Naive thymus-derived CD4-positive, alpha-beta T cell (primary cell): ENCODE results near the gene ANKS1B. TPM values are rescaled to one million over a fixed set of nuclear protein-coding genes. Genes with fewer than 3 reads are reported as not detected.
"Not testable (repeated sequence)": the region's sequence is repeated elsewhere in the genome, so short reads cannot be mapped to it uniquely, and the experiment has no call there.

Source experiments
- ATAC-seq: fragments of 150-1000 bp; cut with Tn5 transposase; 2 replicates; pipeline ENCODE4 v1.10.0; 2021; ENCODE audit warnings: mild to moderate bottlenecking, moderate library complexity
- CTCF ChIA-PET: fragments of 350-600 bp; sonication (Branson Sonifier 250); formaldehyde crosslinking; loops from one replicate; lab custom pipeline; 2021; ENCODE audit warnings: antibody characterized with exemption; lab: Charles Lee
- POLR2A ChIA-PET: fragments of 350-600 bp; sonication (Branson Sonifier 250); formaldehyde crosslinking; loops from one replicate; lab custom pipeline; 2021; ENCODE audit warnings: antibody characterized with exemption, inconsistent platforms; lab: Charles Lee
- DNase-seq, 9 donors: peaks; one replicate each; pipeline versions ENCODE4 v3.0.0 to v3.0.0-alpha.2; 2020 to 2022; ENCODE audit warnings: mixed read lengths in 1 of 9
- H3K27ac ChIP-seq: one replicate; pipeline ENCODE4 v1.7.0; 2013; ENCODE audit warnings: mild to moderate bottlenecking, low read depth, low read length, moderate library complexity
- H3K27me3 ChIP-seq, 2 donors: one replicate each; pipeline ENCODE4 v1.7.0; 2013; ENCODE audit warnings: low read length in 2 of 2, mild to moderate bottlenecking in 2 of 2, moderate library complexity in 2 of 2; ENCODE audit not compliant: control insufficient read depth in 2 of 2, insufficient read depth in 2 of 2
- H3K36me3 ChIP-seq, 3 experiments: 1 replicate in 2 of 3; 2 replicates in 1 of 3; pipeline ENCODE4 v1.7.0; 2013; ENCODE audit warnings: low read length in 3 of 3, mild to moderate bottlenecking in 3 of 3, moderate library complexity in 1 of 3; ENCODE audit not compliant: insufficient read depth in 3 of 3, control insufficient read depth in 2 of 3
- H3K4me1 ChIP-seq, 2 donors: one replicate each; pipeline ENCODE4 v1.7.0; 2013; ENCODE audit warnings: low read length in 2 of 2, mild to moderate bottlenecking in 2 of 2, moderate library complexity in 1 of 2; ENCODE audit not compliant: control insufficient read depth in 2 of 2, insufficient read depth in 2 of 2
- H3K4me3 ChIP-seq: 2 replicates; pipeline ENCODE4 v1.7.0; 2013; ENCODE audit warnings: mild to moderate bottlenecking, low read length
- H3K9me3 ChIP-seq, 3 experiments: 1 replicate in 2 of 3; 2 replicates in 1 of 3; pipeline ENCODE4 v1.7.0; 2013; ENCODE audit warnings: low read length in 3 of 3; ENCODE audit not compliant: control insufficient read depth in 2 of 3
- H3K27ac Mint-ChIP-seq, 9 donors: one replicate each; pipeline ENCODE4 v1.8.0; 2020 to 2022; ENCODE audit warnings: mixed read lengths in 9 of 9, mild to moderate bottlenecking in 8 of 9, moderate library complexity in 5 of 9, inconsistent platforms in 2 of 9
- H3K27me3 Mint-ChIP-seq, 5 donors: one replicate each; pipeline ENCODE4 v1.8.0; 2021 to 2022; ENCODE audit warnings: mixed read lengths in 5 of 5, mild to moderate bottlenecking in 1 of 5
- H3K36me3 Mint-ChIP-seq, 5 donors: one replicate each; pipeline ENCODE4 v1.8.0; 2020 to 2022; ENCODE audit warnings: mixed read lengths in 5 of 5, mild to moderate bottlenecking in 3 of 5, inconsistent platforms in 1 of 5
- H3K4me1 Mint-ChIP-seq, 7 donors: one replicate each; pipeline ENCODE4 v1.8.0; 2020 to 2022; ENCODE audit warnings: mixed read lengths in 7 of 7, mild to moderate bottlenecking in 3 of 7, inconsistent platforms in 1 of 7
- H3K4me3 Mint-ChIP-seq, 10 donors: one replicate each; pipeline ENCODE4 v1.8.0; 2020 to 2022; ENCODE audit warnings: mild to moderate bottlenecking in 10 of 10, mixed read lengths in 10 of 10, moderate library complexity in 6 of 10, inconsistent platforms in 2 of 10
- H3K9me3 Mint-ChIP-seq, 11 donors: one replicate each; pipeline ENCODE4 v1.8.0; 2020 to 2022; ENCODE audit warnings: mixed read lengths in 11 of 11, mild to moderate bottlenecking in 4 of 11, inconsistent platforms in 1 of 11, moderate library complexity in 1 of 11
- intact Hi-C, 2 donors: fragments of 100-400 bp; cut with micrococcal nuclease; formaldehyde crosslinking; loops; one replicate each; pipeline ENCODE4 v1.15.1; 2023
- polyA plus RNA-seq, 2 donors: library from polyadenylated mRNA; unstranded; fragments of 300-500 nt; fragmentation: Illumina TruSeq; gene quantifications; one replicate each; pipeline ENCODE4 v1.2.3, GENCODE V29; 2021
- total RNA-seq, 6 experiments: library from RNA in 5 of 6; stranded (reverse) in 5 of 6; gene quantifications; 1 replicate in 5 of 6; 2 replicates in 1 of 6; pipeline ENCODE4 v1.2.3 and lab custom pipeline; 2021 to 2026

ANKS1B gene
- total and polyA plus RNA-seq, 7 experiments from 2014 or later, result 0.97 TPM; not detected in 6

DNA sequence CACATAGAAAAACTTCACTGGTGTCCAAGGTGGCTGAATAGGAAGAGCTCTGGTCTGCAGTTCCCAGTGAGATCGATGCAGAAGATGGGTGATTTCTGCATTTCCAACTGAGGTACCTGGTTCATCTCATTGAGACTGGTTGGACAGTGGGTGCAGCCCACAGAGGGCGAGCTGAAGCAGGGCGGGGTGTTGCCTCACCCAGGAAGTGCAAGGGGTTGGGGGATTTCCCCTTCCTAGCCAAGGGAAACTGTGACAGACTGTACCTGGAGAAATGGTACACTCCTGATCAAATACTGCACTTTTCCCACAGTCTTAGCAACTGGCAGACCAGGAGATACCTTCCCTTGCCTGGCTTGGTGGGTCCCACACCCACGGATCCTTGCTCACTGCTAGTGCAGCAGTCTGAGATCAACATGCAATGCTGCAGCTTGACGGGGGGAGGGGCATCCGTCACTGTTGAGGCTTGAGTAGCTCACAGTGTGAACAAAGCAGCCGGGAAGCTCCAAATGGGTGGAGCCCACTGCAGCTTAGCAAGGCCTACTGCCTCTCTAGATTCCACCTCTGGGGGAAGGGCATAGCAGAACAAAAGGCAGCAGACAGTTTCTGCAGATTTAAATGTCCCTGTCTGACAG lies 746.7 kb downstream of the ANKS1B start:
- H3K27ac Mint-ChIP-seq, H3K36me3 Mint-ChIP-seq, DNase-seq, H3K4me1 Mint-ChIP-seq, intact Hi-C loops, H3K27ac ChIP-seq, ATAC-seq, CTCF ChIA-PET, H3K9me3 ChIP-seq, POLR2A ChIA-PET, H3K36me3 ChIP-seq, H3K4me3 Mint-ChIP-seq, H3K27me3 Mint-ChIP-seq, H3K4me3 ChIP-seq, H3K27me3 ChIP-seq, H3K4me1 ChIP-seq: not testable (repeated sequence)
- H3K9me3 Mint-ChIP-seq, result peaks cover 3 to 35% (median 13%) of the 10 kb centered on the region in 11 donors

DNA sequence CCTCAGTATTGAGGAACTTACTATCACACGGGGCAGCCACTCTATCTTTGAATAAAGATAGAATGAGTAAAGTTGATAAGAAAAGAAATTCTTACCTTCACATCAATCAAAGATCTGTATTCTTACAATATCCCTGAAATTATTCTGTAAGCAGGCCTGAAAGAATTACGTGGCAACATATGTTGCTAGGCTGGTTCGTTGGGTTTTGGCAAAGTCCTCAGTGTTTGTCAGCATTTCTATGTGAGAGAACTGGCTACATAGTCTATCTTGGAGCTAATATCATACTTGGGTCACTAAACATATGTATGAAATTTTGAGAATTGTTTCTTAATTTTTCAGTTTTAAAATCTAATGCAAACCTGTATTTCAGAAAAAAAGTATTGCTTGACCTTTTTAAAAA lies 749.4 kb downstream of the ANKS1B start:
- no peaks in the 10 kb centered on the region for H3K4me1 ChIP-seq
- no peak overlapping the region for H3K27ac ChIP-seq
- no peak overlapping the region for H3K4me3 Mint-ChIP-seq
- peaks cover 0 to 12% (median 7%) of the 10 kb centered on the region in 11 donors for H3K9me3 Mint-ChIP-seq
- H3K4me3 ChIP-seq, result no peak overlapping the region
- CTCF ChIA-PET, result no interaction called here
- no peaks in the 10 kb centered on the region for H3K27me3 ChIP-seq
- H3K36me3 ChIP-seq, result no peaks in the 10 kb centered on the region
- ATAC-seq (no peak), DNase-seq (no peak)
- H3K4me1 Mint-ChIP-seq, result no peaks in the 10 kb centered on the region
- POLR2A ChIA-PET, result no interaction called here
- H3K27me3 Mint-ChIP-seq, result no peaks in the 10 kb centered on the region
- no peak overlapping the region for H3K27ac Mint-ChIP-seq
- no peaks in the 10 kb centered on the region for H3K9me3 ChIP-seq
- intact Hi-C loops, result no loop called here
- no peaks in the 10 kb centered on the region for H3K36me3 Mint-ChIP-seq

DNA sequence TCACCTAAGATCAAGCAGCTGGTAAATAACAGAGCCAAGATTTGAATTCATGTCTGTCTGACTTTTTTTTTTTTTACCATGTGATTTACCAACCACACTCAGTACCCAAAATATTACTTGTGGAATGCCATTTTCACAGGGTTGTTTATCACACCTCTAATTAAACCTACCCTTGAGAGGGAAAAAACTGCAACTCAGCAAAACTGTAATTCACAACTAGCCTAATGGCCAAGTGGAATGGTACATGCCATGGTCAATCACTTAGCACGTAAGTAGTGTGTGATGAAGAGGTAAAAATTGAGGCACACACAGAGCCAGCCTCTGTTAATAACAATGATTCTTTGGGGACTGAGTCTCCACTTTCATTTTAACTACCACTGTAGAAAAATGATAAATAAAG lies 750.0 kb downstream of the ANKS1B start:
- ATAC-seq (no peak), DNase-seq (no peak)
- no peak overlapping the region for H3K27ac ChIP-seq
- ChIA-PET CTCF (no interaction called here), POLR2A (no interaction called here)
- H3K4me1 ChIP-seq, result no peaks in the 10 kb centered on the region
- Mint-ChIP-seq H3K36me3 (no peaks in the 10 kb centered on the region), H3K27me3 (no peaks in the 10 kb centered on the region), H3K27ac (no peak overlapping the region), H3K4me3 (no peak overlapping the region), H3K9me3 (peaks cover 0 to 9% (median 4%) of the 10 kb centered on the region in 11 donors), H3K4me1 (no peaks in the 10 kb centered on the region)
- intact Hi-C loops, result no loop called here
- H3K4me3 ChIP-seq, result no peak overlapping the region
- no peaks in the 10 kb centered on the region for H3K36me3 ChIP-seq
- H3K9me3 ChIP-seq, result no peaks in the 10 kb centered on the region
- no peaks in the 10 kb centered on the region for H3K27me3 ChIP-seq

DNA sequence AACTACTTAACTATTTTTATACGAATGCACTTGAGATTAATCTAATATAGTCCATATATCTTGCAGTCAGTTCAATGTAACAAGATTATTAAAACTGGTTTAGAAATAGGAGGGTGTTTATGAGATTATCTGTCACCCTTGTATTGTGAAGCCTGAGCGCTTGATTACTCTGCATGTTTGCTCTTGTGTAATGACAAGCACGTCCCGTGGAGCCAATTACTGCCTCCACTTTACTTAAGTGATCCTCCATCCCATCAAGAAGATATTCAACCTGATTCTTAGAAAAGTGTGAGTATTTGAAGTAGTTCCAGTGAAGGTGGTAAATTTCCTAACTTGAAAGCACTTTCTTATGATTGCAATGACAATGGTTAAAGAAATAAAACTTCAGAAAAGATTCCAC lies 752.4 kb downstream of the ANKS1B start:
- Mint-ChIP-seq H3K4me3 (no peak overlapping the region), H3K4me1 (no peaks in the 10 kb centered on the region), H3K9me3 (peaks cover 0 to 5% (median 2%) of the 10 kb centered on the region in 11 donors), H3K27me3 (no peaks in the 10 kb centered on the region), H3K27ac (no peak overlapping the region), H3K36me3 (no peaks in the 10 kb centered on the region)
- ATAC-seq, result no peak
- Histone ChIP-seq H3K4me1 (no peaks in the 10 kb centered on the region), H3K36me3 (no peaks in the 10 kb centered on the region), H3K27ac (no peak overlapping the region), H3K4me3 (no peak overlapping the region), H3K9me3 (no peaks in the 10 kb centered on the region), H3K27me3 (no peaks in the 10 kb centered on the region)
- CTCF ChIA-PET, result no interaction called here
- POLR2A ChIA-PET, result no interaction called here
- intact Hi-C loops, result no loop called here
- DNase-seq, result no peak

DNA sequence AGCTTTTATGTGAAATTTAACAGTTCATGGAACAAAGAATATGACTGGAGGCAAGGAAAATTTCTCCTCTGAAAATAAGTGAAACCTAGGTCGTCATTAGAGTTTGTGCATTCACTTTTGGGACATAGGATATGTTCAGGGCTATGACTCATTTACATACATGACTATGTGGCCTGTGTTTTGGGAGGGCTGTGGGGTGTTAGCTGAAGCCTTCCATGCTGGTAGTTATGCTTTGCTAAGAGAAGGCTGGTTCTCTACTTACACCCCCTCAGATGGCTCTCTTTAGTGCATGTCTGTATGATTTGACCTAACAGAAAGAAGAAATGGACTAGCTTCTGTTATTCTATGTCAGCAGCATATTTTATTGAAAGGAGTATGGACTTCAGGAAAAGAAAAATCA lies 753.7 kb downstream of the ANKS1B start:
- Mint-ChIP-seq H3K27me3 (no peaks in the 10 kb centered on the region), H3K27ac (no peak overlapping the region), H3K9me3 (peaks cover 0 to 5% (median 0%) of the 10 kb centered on the region in 11 donors), H3K36me3 (no peaks in the 10 kb centered on the region), H3K4me3 (no peak overlapping the region), H3K4me1 (no peaks in the 10 kb centered on the region)
- Histone ChIP-seq H3K4me1 (no peaks in the 10 kb centered on the region), H3K9me3 (no peaks in the 10 kb centered on the region), H3K27ac (no peak overlapping the region), H3K27me3 (no peaks in the 10 kb centered on the region), H3K36me3 (no peaks in the 10 kb centered on the region), H3K4me3 (no peak overlapping the region)
- POLR2A ChIA-PET, result no interaction called here
- intact Hi-C loops, result no loop called here
- ATAC-seq, result no peak
- CTCF ChIA-PET, result no interaction called here
- DNase-seq, result no peak

DNA sequence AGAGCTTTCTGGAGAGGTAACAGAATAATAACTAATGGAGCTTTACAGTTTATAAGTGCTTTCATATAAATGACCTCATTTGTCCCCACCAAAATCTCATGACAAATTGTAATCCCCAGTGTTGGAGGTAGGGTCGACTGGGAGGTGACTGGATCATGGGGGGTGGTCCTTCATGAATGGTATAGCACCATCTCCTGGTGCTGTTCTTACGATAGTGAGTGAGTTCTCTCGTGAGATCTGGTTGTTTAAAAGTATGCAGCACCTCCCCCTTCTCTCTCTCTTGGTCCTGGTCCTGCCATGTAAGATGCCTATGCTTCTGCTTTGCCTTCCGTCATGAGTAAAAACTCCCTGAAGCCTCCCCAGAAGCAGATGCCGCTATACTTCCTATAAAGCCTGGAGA lies 760.5 kb downstream of the ANKS1B start:
- ATAC-seq, result no peak
- Histone ChIP-seq H3K36me3 (no peaks in the 10 kb centered on the region), H3K27me3 (no peaks in the 10 kb centered on the region), H3K4me3 (no peak overlapping the region), H3K27ac (no peak overlapping the region), H3K9me3 (no peaks in the 10 kb centered on the region), H3K4me1 (no peaks in the 10 kb centered on the region)
- POLR2A ChIA-PET, result no interaction called here
- Mint-ChIP-seq H3K4me3 (no peak overlapping the region), H3K27ac (no peak overlapping the region), H3K4me1 (no peaks in the 10 kb centered on the region), H3K9me3 (peaks cover 0 to 6% (median 0%) of the 10 kb centered on the region in 11 donors), H3K27me3 (no peaks in the 10 kb centered on the region), H3K36me3 (no peaks in the 10 kb centered on the region)
- intact Hi-C loops, result no loop called here
- CTCF ChIA-PET, result no interaction called here
- no peak for DNase-seq

DNA sequence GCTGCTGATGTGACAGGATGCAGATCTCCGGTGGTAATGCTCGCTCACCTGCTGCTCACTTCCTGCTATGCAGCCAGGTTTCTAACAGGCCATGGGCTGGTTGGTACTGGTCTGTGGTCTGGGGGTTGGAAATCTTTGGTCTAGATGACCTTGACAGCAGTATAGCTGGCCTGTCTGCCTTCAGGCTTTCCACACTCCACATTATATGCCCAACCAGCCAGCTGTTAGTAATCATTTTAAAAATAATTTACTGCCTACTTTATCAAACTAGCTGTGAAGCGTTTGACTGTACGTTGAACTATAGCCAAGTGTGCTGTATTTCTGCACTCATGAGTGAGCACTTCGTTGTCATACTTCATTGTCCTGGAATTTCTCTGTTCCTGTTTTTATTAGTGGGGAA lies 761.2 kb downstream of the ANKS1B start:
- intact Hi-C loops, result no loop called here
- no peak overlapping the region for H3K4me3 Mint-ChIP-seq
- H3K36me3 Mint-ChIP-seq, result no peaks in the 10 kb centered on the region
- H3K9me3 ChIP-seq, result no peaks in the 10 kb centered on the region
- H3K4me3 ChIP-seq, result no peak overlapping the region
- H3K36me3 ChIP-seq, result no peaks in the 10 kb centered on the region
- no peaks in the 10 kb centered on the region for H3K4me1 ChIP-seq
- DNase-seq (no peak), ATAC-seq (no peak)
- no peak overlapping the region for H3K27ac Mint-ChIP-seq
- H3K9me3 Mint-ChIP-seq, result peaks cover 0 to 6% (median 0%) of the 10 kb centered on the region in 11 donors
- H3K27me3 Mint-ChIP-seq, result no peaks in the 10 kb centered on the region
- no peaks in the 10 kb centered on the region for H3K27me3 ChIP-seq
- H3K27ac ChIP-seq, result no peak overlapping the region
- no peaks in the 10 kb centered on the region for H3K4me1 Mint-ChIP-seq
- POLR2A ChIA-PET, result no interaction called here
- CTCF ChIA-PET, result no interaction called here
